Suprapubic skin (tissue), 4 donors: Measurements from ENCODE around the gene XPO6. TPM values are rescaled to one million over a fixed set of nuclear protein-coding genes. Genes with fewer than 3 reads are reported as not detected.

Source experiments
- DNase-seq, 2 donors: peaks; one replicate each; pipeline ENCODE4 v3.0.0-alpha.2; 2019; ENCODE audit warnings: low spot score in 2 of 2
- H3K27ac ChIP-seq: fragments of 200-600 bp; sonication (generic); one replicate; pipeline ENCODE4 v1.5.1; 2019
- H3K27me3 ChIP-seq: fragments of 200-600 bp; sonication (generic); one replicate; pipeline ENCODE4 v1.5.1; 2019
- H3K36me3 ChIP-seq: fragments of 200-600 bp; sonication (generic); one replicate; pipeline ENCODE4 v1.5.1; 2019
- H3K4me1 ChIP-seq: fragments of 200-600 bp; sonication (generic); one replicate; pipeline ENCODE4 v1.5.1; 2019
- H3K4me3 ChIP-seq: fragments of 200-600 bp; sonication (generic); one replicate; pipeline ENCODE4 v1.5.1; 2019; ENCODE audit warnings: mild to moderate bottlenecking
- H3K9me3 ChIP-seq: fragments of 200-600 bp; sonication (generic); one replicate; pipeline ENCODE4 v1.5.1; 2019
- CTCF ChIP-seq, 2 donors: fragments of 200-600 bp in 1 of 2; fragments of 450-650 bp in 1 of 2; sonication (generic) in 1 of 2; IDR thresholded peaks; one replicate each; pipeline ENCODE4 v1.5.1; 2016 to 2019; ENCODE audit warnings: antibody characterized with exemption in 2 of 2, mild to moderate bottlenecking in 1 of 2, moderate library complexity in 1 of 2
- EP300 ChIP-seq: sonication (generic); formaldehyde crosslinking; IDR thresholded peaks from one replicate; pipeline ENCODE4 v1.6.1; 2017; ENCODE audit warnings: antibody characterized with exemption
- POLR2A ChIP-seq, 2 donors: fragments of 450-650 bp; IDR thresholded peaks; one replicate each; pipeline ENCODE4 v1.6.1; 2017; ENCODE audit warnings: antibody characterized with exemption in 2 of 2, mild to moderate bottlenecking in 2 of 2, moderate library complexity in 2 of 2
- POLR2AphosphoS5 ChIP-seq, 3 donors: sonication (generic); formaldehyde crosslinking; IDR thresholded peaks; one replicate each; pipeline ENCODE4 v1.6.1; 2017; ENCODE audit warnings: antibody characterized with exemption in 3 of 3
- WGBS: methylation state at CpG from one replicate; pipeline ENCODE4 v1.1.5; 2018; 5-methylcytosine and 5-hydroxymethylcytosine counted together
- total RNA-seq, 4 donors: library from RNA; depleted of rRNA; stranded (reverse); fragments of >200 nt; gene quantifications; one replicate each; pipeline ENCODE4 v1.1.0, GENCODE V29; 2016

Gene XPO6
- total RNA-seq, 4 donors from 2014 or later, result 78.6 to 161 (median 88.1) TPM

GRCh38 chr16:28205117-28205899 is 6.5 kb downstream of the XPO6 start:
- TF ChIP-seq EP300 (no peak), CTCF (IDR thresholded peaks at IDR 0.05) (no peak), POLR2AphosphoS5 (IDR thresholded peaks at IDR 0.05) (no peak), POLR2A (IDR thresholded peaks at IDR 0.05) (no peak)
- H3K36me3 ChIP-seq, result peaks cover 37% of the 10 kb centered on the region
- H3K4me1 ChIP-seq, result peaks cover 37% of the 10 kb centered on the region
- no peak overlapping the region for H3K27ac ChIP-seq
- 97% methylated on average over 6 of the region's 6 CpGs for WGBS
- H3K27me3 ChIP-seq, result no peaks in the 10 kb centered on the region
- no peak overlapping the region for H3K4me3 ChIP-seq
- no peaks in the 10 kb centered on the region for H3K9me3 ChIP-seq
- DNase-seq, result no peak

- H3K4me3 ChIP-seq, result no peak overlapping the region
- peaks cover 30% of the 10 kb centered on the region for H3K4me1 ChIP-seq
- 87% methylated on average over 6 of the region's 6 CpGs for WGBS
- no peak for DNase-seq
- peaks cover 38% of the 10 kb centered on the region for H3K36me3 ChIP-seq
- no peak overlapping the region for H3K27ac ChIP-seq
- no peak for TF ChIP-seq POLR2A (IDR thresholded peaks at IDR 0.05)
- no peak for TF ChIP-seq POLR2AphosphoS5 (IDR thresholded peaks at IDR 0.05)
- TF ChIP-seq EP300, result no peak
- no peak for TF ChIP-seq CTCF (IDR thresholded peaks at IDR 0.05)
- H3K27me3 ChIP-seq, result no peaks in the 10 kb centered on the region
- no peaks in the 10 kb centered on the region for H3K9me3 ChIP-seq
Observed at GRCh38 chr16:28204622-28205021, 7.1 kb downstream of the XPO6 start.

- Histone ChIP-seq H3K4me1 (peaks cover 29% of the 10 kb centered on the region), H3K4me3 (no peak overlapping the region), H3K9me3 (no peaks in the 10 kb centered on the region), H3K27ac (no peak overlapping the region), H3K36me3 (peaks cover 43% of the 10 kb centered on the region), H3K27me3 (no peaks in the 10 kb centered on the region)
- DNase-seq, result no peak
- TF ChIP-seq CTCF (IDR thresholded peaks at IDR 0.05) (no peak), POLR2A (IDR thresholded peaks at IDR 0.05) (no peak), POLR2AphosphoS5 (IDR thresholded peaks at IDR 0.05) (no peak), EP300 (no peak)
- WGBS, result 46% methylated on average over 4 of the region's 4 CpGs
Observed at GRCh38 chr16:28204204-28204603, 7.6 kb downstream of the XPO6 start.

- H3K9me3 ChIP-seq, result no peaks in the 10 kb centered on the region
- TF ChIP-seq POLR2A (IDR thresholded peaks at IDR 0.05), result no peak
- no peak for TF ChIP-seq EP300
- no peak for TF ChIP-seq CTCF (IDR thresholded peaks at IDR 0.05)
- TF ChIP-seq POLR2AphosphoS5 (IDR thresholded peaks at IDR 0.05), result no peak
- no peak overlapping the region for H3K4me3 ChIP-seq
- 88% methylated on average over 6 of the region's 6 CpGs for WGBS
- no peak overlapping the region for H3K27ac ChIP-seq
- H3K4me1 ChIP-seq, result peaks cover 20% of the 10 kb centered on the region
- peaks cover 39% of the 10 kb centered on the region for H3K36me3 ChIP-seq
- DNase-seq, result no peak
- H3K27me3 ChIP-seq, result no peaks in the 10 kb centered on the region
Observed at GRCh38 chr16:28202147-28202746, 9.5 kb downstream of the XPO6 start.

- 84% methylated on average over 5 of the region's 5 CpGs for WGBS
- no peak for TF ChIP-seq POLR2A (IDR thresholded peaks at IDR 0.05)
- no peak for TF ChIP-seq EP300
- no peak for TF ChIP-seq CTCF (IDR thresholded peaks at IDR 0.05)
- no peak for TF ChIP-seq POLR2AphosphoS5 (IDR thresholded peaks at IDR 0.05)
- Histone ChIP-seq H3K4me3 (no peak overlapping the region), H3K27ac (no peak overlapping the region), H3K36me3 (peaks cover 32% of the 10 kb centered on the region), H3K27me3 (no peaks in the 10 kb centered on the region), H3K4me1 (peaks cover 20% of the 10 kb centered on the region), H3K9me3 (no peaks in the 10 kb centered on the region)
- DNase-seq, result no peak
Observed at GRCh38 chr16:28200661-28201060, 11.1 kb downstream of the XPO6 start.
